SK-N-MC (cell line): ENCODE measurements around the gene GMDS.

Experiments
- EZH2 ChIP-seq: fragments of 200-600 bp; sonication (generic); IDR thresholded peaks from one replicate; pipeline ENCODE4 v1.6.1; 2017; ENCODE audit warnings: antibody characterized with exemption
- POLR2AphosphoS5 ChIP-seq: IDR thresholded peaks from 2 replicates; pipeline ENCODE4 v1.6.1; 2012; ENCODE audit warnings: mild to moderate bottlenecking, low read depth, low read length, borderline replicate concordance

DNA sequence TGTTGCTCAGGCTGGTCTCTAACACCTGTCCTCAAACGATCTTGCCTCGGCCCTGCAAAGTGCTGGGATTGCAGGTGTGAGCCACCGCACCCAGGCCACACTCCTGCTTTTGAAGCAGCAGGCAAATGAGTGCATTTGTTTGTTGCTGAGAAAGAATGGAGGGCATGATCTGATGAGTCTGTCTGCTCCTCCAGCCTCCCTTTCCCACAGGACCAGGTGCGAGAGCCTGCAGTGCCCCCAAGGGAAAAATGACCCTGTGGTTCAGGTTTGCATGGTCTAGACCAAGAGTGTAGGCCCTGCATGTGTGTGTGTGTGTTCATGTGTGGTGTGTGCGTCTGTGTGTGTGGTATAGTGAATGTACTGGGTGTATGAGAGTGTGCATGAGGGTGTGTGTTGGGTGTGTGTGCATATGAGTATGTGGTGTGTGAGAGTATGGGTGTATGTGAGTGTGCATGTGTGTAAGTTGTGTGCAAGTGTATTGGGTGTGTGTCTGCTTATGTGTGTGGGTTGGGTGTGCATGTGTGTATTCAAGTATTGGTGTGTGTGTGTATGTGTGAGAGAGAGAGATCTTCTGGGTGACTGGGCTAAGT is 658.4 kb downstream of the GMDS start:
- TF ChIP-seq EZH2 (no peak), POLR2AphosphoS5 (no peak)
